GM18505 (cell line): ENCODE data around the gene MAP3K10.

Source experiments
- ATAC-seq: cut with Tn5 transposase; IDR thresholded peaks from one replicate; pipeline ENCODE4 v1.9.1; 2021; ENCODE audit not compliant: unreplicated experiment
- POLR2A ChIP-seq: IDR thresholded peaks from 4 replicates; pipeline ENCODE4 v1.6.1; 2011; ENCODE audit warnings: borderline replicate concordance; ENCODE audit not compliant: insufficient read depth, insufficient read length; ENCODE audit errors: extremely low read depth

The MAP3K10 gene

GRCh38 chr19:40245506-40246128, 54.4 kb downstream of the MAP3K10 start:
- no peak for TF ChIP-seq POLR2A

GRCh38 chr19:40246292-40247073, 55.3 kb downstream of the MAP3K10 start:
- TF ChIP-seq POLR2A: no peak

More at GRCh38 chr19:40245506-40246128, 54.4 kb downstream of the MAP3K10 start:
- no peak for ATAC-seq

GRCh38 chr19:40247178-40247577, 56.0 kb downstream of the MAP3K10 start:
- TF ChIP-seq POLR2A: no peak
- no peak for ATAC-seq

More at GRCh38 chr19:40246292-40247073, 55.3 kb downstream of the MAP3K10 start:
- no peak for ATAC-seq

- TF ChIP-seq POLR2A: no peak
- ATAC-seq: no peak
These were observed 56.6 kb downstream of the MAP3K10 start for GRCh38 chr19:40247735-40248262.

- no peak for TF ChIP-seq POLR2A
- no peak for ATAC-seq
These were observed 58.0 kb downstream of the MAP3K10 start for GRCh38 chr19:40249201-40249600.

- ATAC-seq: no peak
These were observed 58.6 kb downstream of the MAP3K10 start for GRCh38 chr19:40249781-40250180.

GRCh38 chr19:40251244-40251643, 60.0 kb downstream of the MAP3K10 start:
- no peak for ATAC-seq
- TF ChIP-seq POLR2A: no peak

More at GRCh38 chr19:40249781-40250180, 58.6 kb downstream of the MAP3K10 start:
- TF ChIP-seq POLR2A: no peak

GRCh38 chr19:40251991-40252390, 60.8 kb downstream of the MAP3K10 start:
- ATAC-seq: no peak
- no peak for TF ChIP-seq POLR2A

GRCh38 chr19:40252395-40252794, 61.2 kb downstream of the MAP3K10 start:
- ATAC-seq: no peak
- TF ChIP-seq POLR2A: no peak

GRCh38 chr19:40253611-40254092, 62.4 kb downstream of the MAP3K10 start:
- no peak for ATAC-seq
- no peak for TF ChIP-seq POLR2A

GRCh38 chr19:40254714-40255418, 63.6 kb downstream of the MAP3K10 start:
- no peak for TF ChIP-seq POLR2A
- ATAC-seq: no peak

GRCh38 chr19:40255619-40256166, 64.5 kb downstream of the MAP3K10 start:
- ATAC-seq: no peak
- TF ChIP-seq POLR2A: no peak

GRCh38 chr19:40256512-40256911, 65.3 kb downstream of the MAP3K10 start:
- no peak for TF ChIP-seq POLR2A
- no peak for ATAC-seq

GRCh38 chr19:40257096-40257517, 65.9 kb downstream of the MAP3K10 start:
- no peak for ATAC-seq
- no peak for TF ChIP-seq POLR2A

GRCh38 chr19:40261631-40262030, 70.4 kb downstream of the MAP3K10 start:
- no peak for ATAC-seq
- no peak for TF ChIP-seq POLR2A
